NCI-H526 treated with DMSO at 0.1 percent for 48 hours (cell line): ENCODE measurements around the gene UXT.
"Not testable (repeated sequence)": the region's sequence is repeated elsewhere in the genome, so short reads cannot be mapped to it uniquely, and the experiment has no call there.

Experiments
- DNase-seq: peaks from one replicate; lab custom pipeline; 2025; lab: John Stamatoyannopoulos, UW

UXT gene

DNA sequence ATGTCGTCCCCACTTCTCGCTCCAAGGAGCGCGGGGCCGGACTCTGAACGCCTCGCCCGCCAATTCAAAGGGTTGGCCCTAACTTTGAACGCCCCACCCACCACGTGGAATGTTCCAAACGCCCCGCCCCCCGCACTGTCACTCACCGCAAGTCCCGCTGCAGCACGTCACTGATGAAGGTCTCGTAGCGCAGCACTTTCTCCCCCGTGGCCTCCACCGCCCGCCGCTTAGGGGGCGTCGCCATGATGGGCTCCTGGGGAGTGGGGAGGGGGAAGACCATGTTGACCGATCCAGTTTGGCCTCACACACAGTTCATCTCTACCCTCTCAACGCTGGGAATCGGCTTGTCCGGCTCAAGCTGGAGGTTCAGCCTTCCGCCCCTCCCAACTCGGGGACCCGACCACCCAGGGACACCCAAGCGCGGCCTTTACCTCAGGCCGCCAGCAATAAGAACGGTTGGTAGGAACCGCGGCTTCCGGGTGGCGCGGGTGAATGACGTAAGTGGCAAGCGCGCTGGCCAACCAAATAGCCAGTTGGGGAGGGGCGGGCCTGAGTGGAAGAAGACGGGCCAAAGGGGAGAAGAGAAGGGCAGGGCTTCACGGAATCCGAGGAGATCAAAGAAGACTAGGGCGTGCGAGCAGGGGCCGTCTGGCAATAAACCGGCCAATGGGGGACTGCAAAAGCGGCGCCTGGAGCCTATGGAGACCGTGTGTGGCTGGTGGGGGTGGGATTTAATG, at the start of gene UXT:
TSS of gene UXT (minus strand) at position 497 of the 737 bp plus-strand sequence. CDS start at position 244, 253 bp downstream.
- peak; percentile 84 for DNase-seq

DNA sequence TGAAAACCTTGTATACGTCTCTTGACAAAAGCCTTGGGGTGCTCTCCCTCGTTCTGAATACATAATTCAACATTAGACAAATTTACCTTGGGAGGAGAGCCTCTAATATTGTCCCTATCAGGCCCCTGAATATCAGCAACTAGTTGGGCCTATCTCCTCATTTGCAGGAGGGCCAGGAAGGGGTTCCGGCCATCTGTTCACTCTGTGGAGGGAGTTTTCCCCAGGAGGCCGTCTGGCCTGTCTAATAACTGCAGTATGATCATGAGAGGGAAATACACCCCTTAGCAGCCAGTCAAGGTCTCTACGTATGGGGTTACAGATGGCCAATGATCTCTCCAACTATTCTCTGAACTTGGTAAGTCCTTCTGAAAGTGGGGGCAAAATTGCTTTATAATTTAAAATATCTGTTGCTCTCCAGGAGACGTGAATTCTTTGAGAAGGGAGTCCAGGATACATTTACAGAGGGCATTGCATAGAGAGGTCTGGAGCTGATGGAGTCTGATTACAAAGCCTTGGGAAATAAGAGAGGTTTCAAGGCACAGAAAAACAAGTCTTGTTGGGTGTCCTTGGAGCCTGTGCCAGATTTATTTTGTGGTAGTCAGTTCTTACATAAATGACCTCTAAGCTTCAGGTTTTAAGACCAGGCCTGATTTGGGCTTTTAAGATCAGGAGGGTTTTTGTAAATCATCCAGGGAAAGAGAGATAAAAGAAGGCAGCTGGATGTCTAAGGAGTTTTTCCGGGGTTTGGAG, 48.2 kb upstream of the UXT start:
- no peak for DNase-seq

GRCh38 chrX:47706575-47706974, 47.6 kb upstream of the UXT start:
- DNase-seq = no peak

GRCh38 chrX:47704736-47705135, 45.8 kb upstream of the UXT start:
- DNase-seq = no peak

- no peak for DNase-seq
These were observed 38.2 kb upstream of the UXT start for GRCh38 chrX:47697181-47697580.

DNA sequence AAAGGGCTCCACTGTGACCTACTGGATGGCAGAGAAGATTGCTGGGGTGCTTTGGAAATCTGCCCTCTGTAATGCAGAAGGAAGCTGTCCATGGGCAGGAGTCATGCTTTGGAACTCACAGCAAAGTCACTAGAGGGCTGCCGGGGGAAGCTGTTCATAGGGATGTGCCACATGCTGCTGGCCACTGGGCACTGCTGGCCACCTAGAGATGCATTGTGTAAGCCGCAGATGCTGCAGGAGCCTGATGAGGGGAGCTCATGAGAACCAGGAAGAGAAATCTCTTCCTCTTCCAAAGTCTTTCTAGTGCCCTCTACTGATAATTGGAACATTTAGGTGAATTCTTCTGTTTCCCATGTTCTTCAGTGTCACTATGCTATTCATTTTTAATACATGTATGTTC, 31.2 kb upstream of the UXT start:
- no peak for DNase-seq

- DNase-seq = no peak
These were observed 28.3 kb upstream of the UXT start for GRCh38 chrX:47687263-47687662.

- no peak for DNase-seq
These were observed 24.8 kb upstream of the UXT start for GRCh38 chrX:47683829-47684205.

DNA sequence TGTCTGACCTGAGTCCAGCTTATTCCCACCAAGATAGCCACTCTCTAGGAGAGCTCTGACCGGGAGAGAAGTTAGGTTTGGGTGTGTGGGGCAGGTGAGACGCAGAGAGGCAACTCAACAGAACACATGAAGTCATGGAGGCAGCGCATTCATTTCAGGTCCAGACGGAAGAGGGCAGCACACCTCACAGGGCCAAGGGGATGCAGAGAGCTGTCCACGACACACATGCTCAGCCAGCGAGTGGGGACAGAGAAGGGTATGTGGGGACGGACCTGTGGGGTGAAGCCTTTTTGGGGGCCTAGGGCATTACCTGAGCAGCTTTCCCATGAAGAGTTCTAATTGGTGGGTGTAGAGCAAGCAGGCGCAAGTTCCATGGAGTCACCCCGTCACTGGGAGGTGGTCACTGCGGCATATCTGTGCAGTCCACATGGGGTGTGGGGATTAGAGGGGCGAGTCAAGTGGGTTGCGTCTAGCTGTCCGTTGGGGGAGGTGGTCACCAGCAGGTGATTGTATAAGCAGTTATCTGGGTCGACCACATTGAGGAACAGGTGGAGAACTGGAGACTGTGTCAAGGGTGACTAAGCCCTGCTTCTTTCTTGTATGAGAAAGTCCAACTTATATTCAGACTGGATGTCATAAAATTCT, 24.3 kb upstream of the UXT start:
- DNase-seq = no peak

GRCh38 chrX:47675959-47676859, 17.2 kb upstream of the UXT start:
- DNase-seq = not testable (repeated sequence)

DNA sequence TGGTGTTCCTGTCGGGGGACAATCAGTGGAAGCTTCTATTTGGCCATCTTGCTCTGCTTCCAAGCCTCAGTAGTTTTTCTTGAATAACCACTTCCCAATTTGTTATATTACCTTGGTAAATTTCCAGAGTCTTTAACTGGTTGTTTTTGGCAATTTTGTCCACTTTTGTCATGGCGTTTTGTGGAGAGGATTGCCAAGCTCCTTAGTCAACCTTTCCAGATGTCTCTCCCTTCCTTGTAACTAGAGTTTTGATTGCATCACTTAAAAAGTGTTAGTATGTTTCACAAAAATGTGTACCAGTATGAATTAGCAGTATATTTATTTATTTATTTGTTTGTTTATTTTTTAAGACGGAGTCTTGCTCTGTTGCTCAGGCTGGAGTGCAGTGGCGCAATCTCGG, 15.8 kb upstream of the UXT start:
- no peak for DNase-seq

DNA sequence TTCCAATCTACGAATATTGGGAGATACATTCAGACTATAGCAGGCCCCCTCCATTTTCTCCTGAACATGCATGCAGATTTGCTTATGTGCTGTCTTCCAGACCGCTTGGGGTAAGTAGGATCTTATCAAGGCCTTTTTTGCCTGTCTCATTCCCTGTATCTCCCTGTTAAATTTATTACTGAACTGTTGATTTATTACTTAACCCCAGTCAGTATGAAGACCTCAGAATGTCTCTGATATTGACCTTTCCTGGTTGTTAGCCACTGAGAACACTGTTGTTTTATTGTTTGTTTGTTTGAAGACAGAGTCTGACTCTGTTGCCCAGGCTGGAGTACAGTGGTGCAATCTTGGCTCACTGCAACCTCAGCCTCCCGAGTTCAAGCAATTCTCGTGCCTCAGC, 6.8 kb upstream of the UXT start:
- not testable (repeated sequence) for DNase-seq

DNA sequence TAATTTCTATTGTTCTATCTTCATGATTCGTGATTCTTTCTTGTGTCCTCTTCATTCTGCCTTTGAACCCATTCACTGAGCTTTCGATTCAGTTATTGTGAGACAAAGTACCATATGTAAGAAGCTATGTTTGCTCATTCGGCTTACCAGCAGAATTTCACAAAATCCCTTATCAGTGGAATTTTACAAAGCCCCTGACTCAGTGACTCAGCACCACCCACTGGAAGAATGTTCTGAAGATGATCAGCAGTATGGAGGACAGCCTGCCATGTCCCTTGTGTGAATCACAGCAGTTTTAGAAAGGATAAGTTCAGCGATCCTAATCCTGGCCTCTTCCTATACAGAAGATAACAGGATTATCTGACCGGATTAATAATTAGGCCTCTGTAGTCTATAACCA, 5.8 kb upstream of the UXT start:
- no peak for DNase-seq

DNA sequence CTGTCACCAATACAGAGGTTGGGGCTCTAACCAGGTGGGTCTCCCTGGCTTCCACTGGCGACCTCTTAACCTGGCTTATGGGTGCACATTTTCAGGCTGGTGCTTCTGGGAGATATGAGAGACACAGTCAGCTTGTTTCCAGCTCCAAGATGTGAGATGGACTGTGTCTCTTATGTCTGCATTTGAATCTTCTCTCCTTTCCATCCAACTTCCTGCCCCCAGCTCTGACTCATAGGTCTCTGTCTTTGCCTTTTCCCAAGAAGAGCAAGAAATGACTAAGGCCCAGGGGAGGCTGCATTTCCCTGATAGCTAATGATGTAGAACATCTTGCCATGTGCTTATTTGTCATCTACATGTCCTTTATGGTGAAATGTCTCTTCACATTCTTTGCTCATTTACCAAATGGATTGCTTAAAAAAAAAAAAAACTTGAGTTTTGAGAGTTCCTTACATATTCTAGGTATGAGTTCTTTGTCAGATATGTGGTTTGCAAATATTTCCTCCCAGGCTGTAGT, 3.2 kb upstream of the UXT start:
- no peak for DNase-seq

DNA sequence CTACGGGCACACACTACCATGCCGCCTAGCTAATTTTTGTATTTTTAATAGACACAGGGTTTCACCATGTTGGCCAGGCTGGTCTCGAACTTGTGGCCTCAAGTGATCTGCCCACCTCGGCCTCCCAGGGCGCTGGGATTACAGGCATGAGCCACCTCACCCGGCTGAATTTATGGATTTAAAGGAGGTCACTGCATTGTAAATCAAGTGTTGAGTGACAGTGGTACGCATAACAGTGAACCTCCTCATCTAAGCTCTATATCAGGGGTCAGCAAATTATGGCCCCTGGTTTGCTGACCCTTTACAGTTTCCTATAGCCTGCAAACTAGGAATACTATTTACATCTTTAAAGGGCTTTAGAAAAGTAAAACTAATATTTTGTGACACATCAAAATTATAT, 2.6 kb upstream of the UXT start:
- DNase-seq = no peak

GRCh38 chrX:47659421-47659726, 394 bp upstream of the UXT start:
- no peak for DNase-seq

DNA sequence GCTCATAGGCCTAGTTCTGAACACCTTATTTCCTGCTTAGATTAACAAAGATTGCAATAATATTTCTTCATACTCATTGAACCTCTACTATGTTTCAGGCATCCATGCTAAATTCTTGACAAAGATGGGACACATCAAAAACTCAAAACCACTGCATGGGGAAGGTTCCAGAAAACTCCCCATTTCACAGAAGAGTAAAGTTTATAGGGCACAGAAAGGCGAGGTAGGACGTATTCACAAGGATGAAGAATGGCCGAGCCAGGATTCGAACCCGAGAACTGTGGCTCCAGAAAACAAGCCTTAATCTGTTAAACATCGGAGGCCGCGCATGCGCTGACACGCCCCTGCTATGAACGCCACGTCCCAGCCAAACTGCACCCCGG, 688 bp downstream of the UXT start:
- DNase-seq = no peak

- no peak for DNase-seq
These were observed 7.7 kb downstream of the UXT start for GRCh38 chrX:47651043-47651905.

DNA sequence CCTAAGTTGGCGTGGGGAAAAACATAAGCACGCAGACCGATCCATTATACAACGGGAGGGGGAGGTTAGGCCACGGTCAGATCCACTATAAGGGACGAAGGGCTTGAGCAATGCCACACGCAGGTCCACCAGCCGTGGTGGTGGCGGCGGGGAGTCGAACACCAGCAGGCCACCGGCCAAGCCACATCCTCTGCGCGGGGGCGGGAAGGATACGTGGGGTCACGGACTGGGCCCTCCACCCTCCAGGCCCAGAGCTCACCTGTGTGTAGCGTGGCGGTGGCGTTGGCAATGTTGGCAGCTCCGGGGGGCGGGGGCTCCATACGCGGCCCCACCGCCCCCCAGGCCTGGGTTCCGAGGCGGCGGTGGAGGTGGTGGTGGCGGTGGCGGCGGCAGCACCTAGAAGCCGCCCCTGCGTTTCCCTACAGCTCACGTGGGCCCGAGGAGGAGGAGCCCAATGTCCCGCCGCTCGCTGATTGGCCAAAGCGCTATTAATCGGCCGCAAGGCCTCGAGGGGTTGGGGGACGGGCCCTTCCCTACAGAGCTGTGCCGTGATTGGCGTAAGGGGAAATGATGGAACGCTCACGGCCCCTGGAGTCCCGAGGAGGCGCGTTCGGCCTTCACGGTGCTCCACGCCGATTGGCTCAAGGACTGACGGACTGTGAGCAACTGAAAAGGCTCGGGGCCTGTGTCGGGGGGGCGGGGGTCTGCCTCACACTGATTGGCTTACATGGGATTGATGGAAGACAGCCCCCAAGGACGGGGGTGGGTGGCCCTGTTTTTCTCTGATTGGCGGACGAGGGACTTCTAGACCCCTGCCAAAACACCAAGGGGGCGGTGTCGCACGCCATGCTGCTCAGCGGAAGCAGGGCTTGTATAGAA, 8.6 kb downstream of the UXT start, which contains the start of gene ELK1:
TSS of gene ELK1 (minus strand) at position 400 of the 879 bp plus-strand sequence. CDS start 9,122 bp downstream, outside the sequence.
- peak; percentile 91 for DNase-seq

DNA sequence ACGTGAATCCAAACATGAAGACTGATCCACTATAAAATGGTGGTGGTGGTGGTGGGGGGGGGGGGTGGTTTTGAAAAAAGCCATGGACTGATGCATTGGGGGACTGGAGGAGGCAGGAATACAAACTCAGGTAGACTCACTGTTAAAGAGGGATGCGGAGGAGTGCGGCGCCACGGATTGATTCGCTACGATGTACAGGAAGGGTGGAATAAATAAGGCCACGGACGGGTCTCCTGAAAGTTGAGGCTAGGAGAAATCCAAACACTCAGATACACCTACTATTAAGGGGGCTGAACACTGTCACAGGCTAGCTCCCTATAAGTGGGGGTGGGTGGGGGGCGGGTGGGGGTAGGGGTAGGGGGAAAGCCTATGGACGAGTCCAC, 9.2 kb downstream of the UXT start:
- no peak for DNase-seq
